ENCODE results near the gene CHD3. TPM values are rescaled to one million over a fixed set of nuclear protein-coding genes. Genes with fewer than 3 reads are reported as not detected.

Gene CHD3
- total and polyA plus RNA-seq, 2 of the 13 experiments (the other 11 are each of a cell fraction or from before 2014, with no cell fraction given): 2.7 to 3.7 TPM

DNA sequence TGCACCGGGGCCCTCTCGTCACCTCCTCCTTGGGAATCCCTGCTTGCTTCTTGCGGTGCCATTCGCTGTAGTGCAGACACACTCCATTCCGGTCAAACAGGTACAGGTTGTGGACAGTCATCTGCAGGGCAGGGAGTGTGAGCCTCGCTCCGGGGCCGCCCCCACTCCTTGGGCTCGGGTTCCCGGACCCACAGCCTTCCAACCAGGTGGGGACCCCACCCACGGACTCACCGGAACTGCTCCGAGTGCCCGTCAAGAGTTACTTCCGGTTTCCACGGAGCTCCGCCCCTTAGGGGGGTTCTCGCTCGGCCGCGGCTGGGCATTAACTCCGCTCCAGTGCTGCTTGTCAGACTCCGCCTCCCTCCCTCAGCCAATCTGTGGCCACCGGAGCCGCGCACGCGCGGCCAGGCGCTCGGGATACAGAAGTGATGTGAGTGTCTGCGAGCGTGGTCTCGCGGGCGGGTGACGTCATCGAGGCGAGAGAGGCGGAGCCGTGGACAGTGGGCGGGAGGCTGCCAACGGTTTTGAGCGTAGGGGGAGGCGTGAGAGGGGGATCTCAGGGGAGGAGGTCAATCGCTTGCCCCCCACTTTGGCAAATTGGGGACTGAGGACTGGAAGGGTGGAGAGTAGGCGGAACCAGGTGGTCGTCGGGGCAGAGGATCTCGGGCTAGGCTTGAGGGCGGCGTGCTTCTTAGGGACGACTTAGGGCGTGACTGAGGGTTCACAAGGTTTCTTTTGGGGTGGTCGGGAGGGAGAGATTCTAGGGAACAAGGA lies 43.3 kb downstream of the CHD3 start, which contains the start of the genes CNTROB and TRAPPC1 (continued):
- TF ChIP-seq, protein P1, sequence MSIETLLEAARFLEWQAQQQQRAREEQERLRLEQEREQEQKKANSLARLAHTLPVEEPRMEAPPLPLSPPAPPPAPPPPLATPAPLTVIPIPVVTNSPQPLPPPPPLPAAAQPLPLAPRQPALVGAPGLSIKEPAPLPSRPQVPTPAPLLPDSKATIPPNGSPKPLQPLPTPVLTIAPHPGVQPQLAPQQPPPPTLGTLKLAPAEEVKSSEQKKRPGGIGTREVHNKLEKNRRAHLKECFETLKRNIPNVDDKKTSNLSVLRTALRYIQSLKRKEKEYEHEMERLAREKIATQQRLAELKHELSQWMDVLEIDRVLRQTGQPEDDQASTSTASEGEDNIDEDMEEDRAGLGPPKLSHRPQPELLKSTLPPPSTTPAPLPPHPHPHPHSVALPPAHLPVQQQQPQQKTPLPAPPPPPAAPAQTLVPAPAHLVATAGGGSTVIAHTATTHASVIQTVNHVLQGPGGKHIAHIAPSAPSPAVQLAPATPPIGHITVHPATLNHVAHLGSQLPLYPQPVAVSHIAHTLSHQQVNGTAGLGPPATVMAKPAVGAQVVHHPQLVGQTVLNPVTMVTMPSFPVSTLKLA (IDR thresholded peaks at IDR 0.05): peak; percentile 40; the same call in 1 of the 2 replicates
- no peak for TF ChIP-seq ZNF567 (CRISPR knock-in tag; IDR thresholded peaks at IDR 0.05; ENCODE audit: borderline replicate concordance)
- TF ChIP-seq, protein P2, sequence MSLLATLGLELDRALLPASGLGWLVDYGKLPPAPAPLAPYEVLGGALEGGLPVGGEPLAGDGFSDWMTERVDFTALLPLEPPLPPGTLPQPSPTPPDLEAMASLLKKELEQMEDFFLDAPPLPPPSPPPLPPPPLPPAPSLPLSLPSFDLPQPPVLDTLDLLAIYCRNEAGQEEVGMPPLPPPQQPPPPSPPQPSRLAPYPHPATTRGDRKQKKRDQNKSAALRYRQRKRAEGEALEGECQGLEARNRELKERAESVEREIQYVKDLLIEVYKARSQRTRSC (CRISPR knock-in tag; IDR thresholded peaks at IDR 0.05; ENCODE audit: low read depth): 0 out of 2 replicates have a peak, but pooled peaks have one; percentile 26
- no peak for TF ChIP-seq FOXJ3 (CRISPR knock-in tag; IDR thresholded peaks at IDR 0.05; ENCODE audit: borderline replicate concordance)
- TF ChIP-seq ZFP90 (CRISPR knock-in tag; IDR thresholded peaks at IDR 0.05; ENCODE audit: borderline replicate concordance): peak; percentile 52; the same call in 1 of the 2 replicates
- peak; percentile 87 for TF ChIP-seq PHF8 (CRISPR knock-in tag; IDR thresholded peaks at IDR 0.05)
- TF ChIP-seq ZNF160 (CRISPR knock-in tag; IDR thresholded peaks at IDR 0.05): no peak
- TF ChIP-seq JUND (CRISPR knock-in tag; IDR thresholded peaks at IDR 0.05): peak; percentile 37; the same call in 1 of the 2 replicates
- TF ChIP-seq HDAC6 (IDR thresholded peaks at IDR 0.05; ENCODE audit: low read depth, low read length): no peak
- TF ChIP-seq, protein P3, sequence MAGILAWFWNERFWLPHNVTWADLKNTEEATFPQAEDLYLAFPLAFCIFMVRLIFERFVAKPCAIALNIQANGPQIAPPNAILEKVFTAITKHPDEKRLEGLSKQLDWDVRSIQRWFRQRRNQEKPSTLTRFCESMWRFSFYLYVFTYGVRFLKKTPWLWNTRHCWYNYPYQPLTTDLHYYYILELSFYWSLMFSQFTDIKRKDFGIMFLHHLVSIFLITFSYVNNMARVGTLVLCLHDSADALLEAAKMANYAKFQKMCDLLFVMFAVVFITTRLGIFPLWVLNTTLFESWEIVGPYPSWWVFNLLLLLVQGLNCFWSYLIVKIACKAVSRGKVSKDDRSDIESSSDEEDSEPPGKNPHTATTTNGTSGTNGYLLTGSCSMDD (CRISPR knock-in tag; IDR thresholded peaks at IDR 0.05): no peak
- TF ChIP-seq, protein P4, sequence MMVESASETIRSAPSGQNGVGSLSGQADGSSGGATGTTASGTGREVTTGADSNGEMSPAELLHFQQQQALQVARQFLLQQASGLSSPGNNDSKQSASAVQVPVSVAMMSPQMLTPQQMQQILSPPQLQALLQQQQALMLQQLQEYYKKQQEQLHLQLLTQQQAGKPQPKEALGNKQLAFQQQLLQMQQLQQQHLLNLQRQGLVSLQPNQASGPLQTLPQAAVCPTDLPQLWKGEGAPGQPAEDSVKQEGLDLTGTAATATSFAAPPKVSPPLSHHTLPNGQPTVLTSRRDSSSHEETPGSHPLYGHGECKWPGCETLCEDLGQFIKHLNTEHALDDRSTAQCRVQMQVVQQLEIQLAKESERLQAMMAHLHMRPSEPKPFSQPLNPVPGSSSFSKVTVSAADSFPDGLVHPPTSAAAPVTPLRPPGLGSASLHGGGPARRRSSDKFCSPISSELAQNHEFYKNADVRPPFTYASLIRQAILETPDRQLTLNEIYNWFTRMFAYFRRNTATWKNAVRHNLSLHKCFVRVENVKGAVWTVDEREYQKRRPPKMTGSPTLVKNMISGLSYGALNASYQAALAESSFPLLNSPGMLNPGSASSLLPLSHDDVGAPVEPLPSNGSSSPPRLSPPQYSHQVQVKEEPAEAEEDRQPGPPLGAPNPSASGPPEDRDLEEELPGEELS (CRISPR knock-in tag; IDR thresholded peaks at IDR 0.05): no peak
- peak; percentile 27; the same call in 1 of the 2 replicates for TF ChIP-seq TARDBP (CRISPR knock-in tag; IDR thresholded peaks at IDR 0.05)
- TF ChIP-seq BCL6 (CRISPR knock-in tag; IDR thresholded peaks at IDR 0.05): peak; percentile 5; the same call in 1 of the 2 replicates
- TF ChIP-seq SP1 (IDR thresholded peaks at IDR 0.05): no peak
- peak; percentile 61; the same call in 1 of the 2 replicates for TF ChIP-seq SP1 (CRISPR knock-in tag; IDR thresholded peaks at IDR 0.05)
- TF ChIP-seq NFYC (CRISPR knock-in tag; IDR thresholded peaks at IDR 0.05): peak; percentile 63
- TF ChIP-seq CENPT (CRISPR knock-in tag; IDR thresholded peaks at IDR 0.05; ENCODE audit: low read depth): no peak
- peak; percentile 39; the same call in 1 of the 2 replicates for TF ChIP-seq ZNF605 (CRISPR knock-in tag; IDR thresholded peaks at IDR 0.05)
- peak; percentile 73 for TF ChIP-seq SALL1 (CRISPR knock-in tag; IDR thresholded peaks at IDR 0.05)
- peak; percentile 87 for TF ChIP-seq ATF1 (CRISPR knock-in tag; IDR thresholded peaks at IDR 0.05)
- TF ChIP-seq ZNF670 (CRISPR knock-in tag; IDR thresholded peaks at IDR 0.05; ENCODE audit: borderline replicate concordance): 0 out of 2 replicates have a peak, but pooled peaks have one; percentile 29
